SH-SY5Y (cell line): ENCODE results near the gene HPS3.

Source experiments
- GATA2 ChIP-seq: IDR thresholded peaks from 2 replicates; pipeline ENCODE4 v1.6.1; 2011; ENCODE audit warnings: mild to moderate bottlenecking, low read depth, low read length
- GATA3 ChIP-seq: IDR thresholded peaks from 2 replicates; pipeline ENCODE4 v1.6.1; 2011; ENCODE audit warnings: low read depth, mild to moderate bottlenecking, low read length, moderate library complexity

Gene HPS3

DNA sequence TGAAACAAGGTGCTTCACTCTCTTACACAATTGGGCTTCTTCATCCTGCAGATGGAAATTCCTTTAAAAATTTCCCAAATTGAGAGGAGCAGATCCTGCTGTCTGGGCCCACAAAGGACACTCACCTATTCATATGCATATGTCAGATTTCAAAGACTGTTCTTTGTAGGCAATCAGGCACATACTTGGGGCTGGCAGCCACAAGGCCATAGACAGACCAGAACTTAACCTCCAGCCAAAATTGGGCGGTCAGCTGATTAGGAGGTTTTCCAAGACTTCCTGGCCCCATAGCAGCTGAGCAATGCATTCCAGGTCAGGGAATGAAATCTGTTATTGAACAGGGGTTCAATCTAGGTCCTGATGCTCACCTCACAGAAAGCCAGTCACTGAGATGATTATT lies 15.0 kb upstream of the HPS3 start:
- TF ChIP-seq GATA3 (no peak), GATA2 (no peak)

DNA sequence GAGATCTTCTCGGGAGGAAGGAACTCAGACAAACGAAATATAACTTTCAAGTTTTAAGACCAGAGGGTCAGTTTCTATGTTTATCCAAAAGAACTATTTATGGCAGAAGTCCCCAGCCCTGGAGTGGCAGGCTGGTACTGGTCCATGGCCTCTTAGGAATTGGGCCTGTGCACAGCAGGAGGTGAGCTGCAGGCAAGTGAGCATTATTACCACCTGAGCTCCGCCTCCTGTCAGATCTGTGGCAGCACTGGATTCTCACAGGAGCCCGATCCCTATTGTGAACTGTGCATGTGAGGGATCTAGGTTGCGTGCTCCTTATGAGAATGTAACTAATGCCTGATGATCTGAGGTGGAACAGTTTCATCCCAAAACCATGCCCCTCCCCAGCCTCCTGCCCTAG lies 14.3 kb upstream of the HPS3 start:
- TF ChIP-seq GATA3 (no peak), GATA2 (no peak)

DNA sequence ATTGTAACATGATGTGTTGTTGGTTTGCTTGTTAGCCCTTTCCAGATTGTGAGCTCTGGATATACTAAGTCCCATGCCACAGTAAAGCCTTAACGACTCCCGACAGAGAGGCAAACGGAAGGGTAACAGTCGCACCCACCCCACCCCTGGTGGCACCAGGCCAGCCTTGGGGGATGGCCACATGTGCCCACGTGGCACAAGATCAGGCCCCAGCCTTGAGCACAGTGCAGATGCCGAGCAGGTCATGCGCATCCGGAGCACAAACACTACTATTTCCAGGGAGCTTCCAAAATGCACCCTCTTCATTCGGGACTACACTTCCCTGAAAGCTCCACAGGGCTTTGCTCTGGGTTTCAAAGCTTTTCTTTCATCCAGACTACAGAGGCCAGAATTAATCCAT lies 10.7 kb upstream of the HPS3 start:
- TF ChIP-seq GATA3 (no peak), GATA2 (no peak)

DNA sequence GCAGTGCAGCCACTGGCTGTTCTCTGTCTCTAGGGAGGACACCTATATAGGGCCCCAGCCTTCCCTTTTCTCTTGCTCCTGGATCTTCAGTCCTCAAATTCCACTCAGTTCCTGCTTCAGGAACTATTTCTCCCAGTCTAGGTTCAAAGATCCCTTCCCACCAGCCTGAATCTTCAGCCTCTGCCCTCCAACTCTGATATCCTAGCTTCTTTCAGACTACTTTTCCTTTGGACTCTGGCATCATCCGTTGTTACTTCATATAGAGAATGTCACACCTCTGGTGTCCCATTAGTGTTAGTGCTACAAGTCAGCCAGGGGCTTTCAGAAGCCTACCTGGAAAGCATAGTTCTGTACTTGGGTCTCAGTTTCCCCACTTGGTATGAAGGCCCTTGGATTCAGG lies 10.0 kb upstream of the HPS3 start:
- TF ChIP-seq GATA3 (no peak), GATA2 (no peak)

DNA sequence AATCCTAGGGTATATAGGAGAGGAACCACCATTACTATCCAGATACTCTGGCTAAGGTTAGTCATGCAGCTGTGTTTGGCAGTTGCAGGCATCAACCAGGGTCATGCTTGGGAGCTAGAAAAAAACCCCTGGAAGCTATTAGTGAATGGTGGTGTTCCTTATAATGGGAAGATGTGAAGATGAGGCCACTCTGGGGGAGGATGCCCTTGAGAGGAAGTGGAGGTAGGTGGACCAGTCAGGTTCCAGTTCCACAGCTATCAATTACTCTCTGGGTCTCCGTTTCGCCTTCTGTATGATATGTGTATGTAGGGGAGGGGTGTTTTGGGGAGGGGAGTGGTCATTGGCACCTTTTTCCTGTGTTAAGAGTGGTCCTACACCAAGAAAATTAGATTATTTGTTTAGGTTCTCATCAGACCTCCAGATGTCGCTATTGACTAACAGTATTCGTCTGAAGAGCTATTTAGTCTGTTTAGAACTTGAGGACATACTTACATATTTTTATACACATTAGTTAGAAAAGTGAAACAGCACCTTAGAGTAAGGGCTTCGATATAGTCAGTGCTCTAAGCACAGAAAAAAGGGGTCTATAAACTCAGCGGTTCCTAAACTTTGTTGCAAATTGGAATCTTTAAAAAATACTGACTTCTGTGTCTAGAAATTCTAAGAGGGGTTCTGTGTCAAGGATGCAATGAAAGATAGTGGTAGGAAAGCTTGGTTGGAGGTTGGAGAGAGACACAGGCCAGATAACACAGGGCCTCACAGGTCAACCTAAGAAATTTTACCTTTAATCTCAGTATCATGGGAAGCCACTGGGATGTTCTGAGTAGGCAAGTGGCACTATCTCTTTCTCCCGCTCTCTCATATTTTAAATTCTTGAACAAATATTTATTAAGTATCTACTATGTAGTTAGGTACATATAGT lies 9.1 kb upstream of the HPS3 start:
- TF ChIP-seq GATA2 (no peak), GATA3 (no peak)

GRCh38 chr3:149122721-149123578 lies 6.5 kb upstream of the HPS3 start:
- no peak for TF ChIP-seq GATA3

GRCh38 chr3:149128821-149129220 lies 617 bp upstream of the HPS3 start:
- no peak for TF ChIP-seq GATA2
- no peak for TF ChIP-seq GATA3

DNA sequence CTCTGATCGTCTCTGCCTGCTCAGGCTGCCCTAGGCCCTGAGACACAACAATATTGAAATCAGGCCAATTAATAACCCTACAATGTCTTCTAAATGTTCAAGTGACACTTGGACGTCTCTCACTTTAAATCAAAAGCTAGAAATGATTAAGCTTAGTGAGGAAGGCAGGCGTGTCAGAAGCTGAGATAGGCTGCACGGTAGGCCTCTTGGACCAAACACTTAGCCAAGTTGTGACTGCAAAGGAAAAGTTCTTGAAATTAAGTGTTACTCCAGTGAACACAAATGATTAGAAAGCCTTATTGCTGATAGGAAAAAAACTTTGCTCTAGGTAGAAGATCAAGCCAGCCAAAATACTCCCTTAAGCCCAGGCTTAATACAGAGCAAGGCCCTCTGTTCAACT lies 2.2 kb downstream of the HPS3 start:
- no peak for TF ChIP-seq GATA3
- no peak for TF ChIP-seq GATA2

DNA sequence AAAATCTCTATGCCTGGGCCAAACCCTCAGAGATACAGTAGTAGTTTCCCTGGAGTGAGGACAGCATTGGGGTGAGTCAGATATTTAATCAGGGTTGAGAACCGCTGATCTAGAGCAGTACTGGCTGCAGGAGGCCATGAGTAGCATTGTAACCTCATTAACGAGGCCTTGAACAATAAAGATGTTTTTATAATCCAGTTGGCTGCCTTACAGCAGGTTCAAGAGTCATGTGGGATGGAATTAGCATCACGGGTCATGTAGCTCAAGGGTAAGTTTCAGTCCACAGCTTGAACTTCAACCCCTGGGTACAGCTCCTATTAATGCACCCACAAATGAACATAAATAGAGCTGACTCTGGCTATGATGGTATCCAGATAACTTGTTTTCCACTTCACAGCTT lies 5.1 kb downstream of the HPS3 start:
- TF ChIP-seq GATA2 (no peak), GATA3 (no peak)

- TF ChIP-seq GATA2 (no peak), GATA3 (no peak)
These were observed 13.2 kb downstream of the HPS3 start for GRCh38 chr3:149142682-149143081.

DNA sequence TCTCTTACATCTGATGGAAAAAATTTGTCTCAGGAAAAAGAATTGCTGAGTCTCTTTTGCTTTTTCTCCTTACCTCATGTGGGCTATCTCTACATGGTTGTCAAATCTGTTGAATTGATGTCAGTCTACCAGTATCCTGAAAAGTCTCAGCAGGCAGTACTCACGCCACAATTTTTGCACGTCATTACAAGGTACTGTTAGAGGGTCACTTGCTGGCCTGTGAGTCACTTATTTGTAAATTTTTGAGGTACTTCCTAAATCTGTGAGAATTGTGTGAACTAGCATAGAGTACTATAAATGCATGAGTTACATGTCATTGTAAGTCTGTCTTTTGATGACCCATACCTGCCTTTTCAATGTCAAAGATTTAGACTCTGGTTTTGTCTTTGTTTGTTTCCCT lies 15.9 kb downstream of the HPS3 start:
- TF ChIP-seq GATA3 (no peak), GATA2 (no peak)

- no peak for TF ChIP-seq GATA3
These were observed 16.5 kb downstream of the HPS3 start for GRCh38 chr3:149145974-149146373.

- TF ChIP-seq GATA2 = no peak
These were observed 21.0 kb downstream of the HPS3 start for GRCh38 chr3:149150436-149150835.

GRCh38 chr3:149151843-149152242 lies 22.4 kb downstream of the HPS3 start:
- TF ChIP-seq GATA3 (no peak), GATA2 (no peak)

DNA sequence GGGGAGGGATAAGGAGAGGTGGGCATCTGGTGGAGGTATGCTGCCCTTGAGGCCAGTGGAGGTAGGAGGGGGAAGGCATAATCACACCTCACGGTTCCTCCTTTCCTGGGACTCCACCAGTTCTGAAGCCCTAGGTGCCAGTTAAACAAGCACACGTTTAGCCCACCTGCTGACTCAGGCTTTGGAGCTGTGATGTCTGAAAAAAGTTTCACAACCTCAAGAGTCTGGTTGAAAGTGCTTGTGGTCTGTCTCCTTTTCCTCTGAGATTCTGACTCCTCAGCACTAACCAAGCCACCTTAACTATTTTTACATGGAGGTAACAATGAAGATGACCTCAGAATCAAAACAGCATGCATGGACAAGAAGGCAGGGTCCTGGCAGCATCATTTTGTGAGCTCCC lies 23.0 kb downstream of the HPS3 start:
- no peak for TF ChIP-seq GATA3
- TF ChIP-seq GATA2 = no peak
